H1 (cell line): ENCODE results near the gene GCLC. TPM values are rescaled to one million over a fixed set of nuclear protein-coding genes. Genes with fewer than 3 reads are reported as not detected.

Source experiments
- ATF2 ChIP-seq: IDR thresholded peaks from 2 replicates; pipeline ENCODE4 v1.6.1; 2012; ENCODE audit warnings: low read length, inconsistent platforms
- ATF3 ChIP-seq: IDR thresholded peaks from 2 replicates; pipeline ENCODE4 v1.6.1; 2011; ENCODE audit warnings: low read depth, mild to moderate bottlenecking, low read length; ENCODE audit not compliant: insufficient read depth
- CHD7 ChIP-seq: fragments of 300-600 bp; sonication (generic); IDR thresholded peaks from 2 replicates; pipeline ENCODE4 v1.7.1; 2012; ENCODE audit warnings: low read length, moderate library complexity, mild to moderate bottlenecking, inconsistent platforms; ENCODE audit not compliant: insufficient replicate concordance
- CTBP2 ChIP-seq: IDR thresholded peaks from 2 replicates; pipeline ENCODE4 v1.7.0; 2011; ENCODE audit warnings: borderline replicate concordance, mild to moderate bottlenecking, moderate library complexity, mixed read lengths, low read length; ENCODE audit not compliant: insufficient read depth, insufficient read length
- MAX ChIP-seq: IDR thresholded peaks from 2 replicates; pipeline ENCODE4 v1.6.1; 2012; ENCODE audit warnings: inconsistent platforms
- SAP30 ChIP-seq: fragments of 300-600 bp; sonication (generic); IDR thresholded peaks from 2 replicates; pipeline ENCODE4 v1.7.1; 2012; ENCODE audit warnings: low read length, moderate library complexity, mild to moderate bottlenecking, inconsistent platforms; ENCODE audit not compliant: insufficient read depth, insufficient replicate concordance
- SIX5 ChIP-seq: IDR thresholded peaks from 2 replicates; pipeline ENCODE4 v1.6.1; 2011; ENCODE audit warnings: mild to moderate bottlenecking, low read depth, low read length
- TCF12 ChIP-seq: IDR thresholded peaks from 2 replicates; pipeline ENCODE4 v1.6.1; 2011; ENCODE audit warnings: low read depth, mild to moderate bottlenecking, low read length
- polyA plus RNA-seq, 7 experiments: library from polyadenylated mRNA; depleted of rRNA in 3 of 7; stranded (reverse) in 5 of 7; unstranded in 2 of 7; fragments of >200 nt in 5 of 7; fragments of 200-250 nt in 2 of 7; gene quantifications; 1 replicate in 5 of 7; 2 replicates in 1 of 7; 4 replicates in 1 of 7; pipeline versions ENCODE4 v1.2.1 to v1.2.3, GENCODE V29; 2011 to 2013; ENCODE audit warnings: missing spikeins in 2 of 7, mixed read lengths in 2 of 7
- total RNA-seq: library from RNA; stranded (reverse); fragmentation: NEBNext Ultra II Directional; extraction: Animal tissue kit (Norgen Biotek cat#: 25700); gene quantifications from 2 replicates; pipeline ENCODE4 v1.2.1, GENCODE V29; 2021

The GCLC gene
- total and polyA plus RNA-seq, 2 of the 8 experiments (the other 6 are each of a cell fraction or from before 2014, with no cell fraction given) = 15.8 to 54.0 TPM

GRCh38 chr6:53479871-53480270 is 65.0 kb downstream of the GCLC start (continued):
- no peak for TF ChIP-seq CHD7
- no peak for TF ChIP-seq ATF2
- no peak for TF ChIP-seq MAX
- TF ChIP-seq TCF12 = no peak
- no peak for TF ChIP-seq ATF3
- no peak for TF ChIP-seq SAP30
- no peak for TF ChIP-seq SIX5
- no peak for TF ChIP-seq CTBP2
